ENCODE results near the gene SYT1.

Gene SYT1

DNA sequence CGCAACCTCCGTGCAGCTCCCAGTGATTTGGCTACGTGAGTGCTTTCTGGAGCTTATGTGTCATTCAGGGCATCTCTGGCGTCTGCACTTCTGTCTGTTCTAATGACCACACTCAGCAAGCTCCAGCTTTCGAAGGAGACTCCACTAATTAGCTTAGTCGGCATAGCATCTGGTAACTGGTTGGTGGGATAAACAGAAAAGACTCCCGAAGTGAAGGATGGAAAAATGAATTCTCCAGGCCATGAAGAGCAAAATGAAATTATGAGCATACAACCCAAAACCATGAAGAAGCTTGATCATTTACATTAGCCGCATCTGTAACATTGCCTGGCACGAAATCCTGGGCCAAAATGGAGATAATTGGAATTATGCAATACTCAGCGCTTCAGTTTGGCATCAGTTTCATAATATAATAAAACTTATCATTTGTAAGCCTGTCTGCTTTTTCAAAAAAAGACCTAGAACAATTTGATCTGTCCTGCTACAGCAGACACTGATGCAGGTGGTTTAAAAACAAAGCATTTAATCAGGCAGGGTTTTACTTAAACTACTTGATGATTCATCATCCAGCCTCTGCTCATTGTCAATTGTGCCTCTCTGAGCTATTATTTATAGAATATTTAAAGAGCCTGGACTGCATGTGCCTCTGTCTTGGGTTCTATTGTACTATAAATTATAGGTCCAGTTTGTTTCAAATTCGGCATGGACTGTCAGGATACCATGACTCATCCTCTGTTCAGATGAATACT lies 87.4 kb downstream of the SYT1 start:
- no peak for DNase-seq (ENCODE audit: extremely low read depth, low read depth)

DNA sequence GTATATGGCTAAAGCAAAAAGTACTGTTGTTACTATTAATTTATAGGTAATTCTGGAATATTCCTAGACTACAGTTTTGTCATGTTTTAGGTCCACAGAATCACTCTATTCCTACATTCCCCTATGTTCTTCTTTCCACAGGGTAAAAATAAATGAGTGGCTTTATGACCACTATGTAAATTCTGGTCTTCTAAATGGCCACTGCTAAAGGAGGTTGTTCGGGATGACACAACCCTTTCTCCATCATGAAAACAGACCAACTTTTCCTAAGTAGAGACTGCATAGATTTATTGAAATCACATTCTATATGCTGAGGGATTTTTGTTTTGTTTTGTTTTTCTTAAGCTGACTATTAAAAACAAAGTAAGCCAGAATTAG lies 88.0 kb downstream of the SYT1 start:
- TF ChIP-seq, protein P1, sequence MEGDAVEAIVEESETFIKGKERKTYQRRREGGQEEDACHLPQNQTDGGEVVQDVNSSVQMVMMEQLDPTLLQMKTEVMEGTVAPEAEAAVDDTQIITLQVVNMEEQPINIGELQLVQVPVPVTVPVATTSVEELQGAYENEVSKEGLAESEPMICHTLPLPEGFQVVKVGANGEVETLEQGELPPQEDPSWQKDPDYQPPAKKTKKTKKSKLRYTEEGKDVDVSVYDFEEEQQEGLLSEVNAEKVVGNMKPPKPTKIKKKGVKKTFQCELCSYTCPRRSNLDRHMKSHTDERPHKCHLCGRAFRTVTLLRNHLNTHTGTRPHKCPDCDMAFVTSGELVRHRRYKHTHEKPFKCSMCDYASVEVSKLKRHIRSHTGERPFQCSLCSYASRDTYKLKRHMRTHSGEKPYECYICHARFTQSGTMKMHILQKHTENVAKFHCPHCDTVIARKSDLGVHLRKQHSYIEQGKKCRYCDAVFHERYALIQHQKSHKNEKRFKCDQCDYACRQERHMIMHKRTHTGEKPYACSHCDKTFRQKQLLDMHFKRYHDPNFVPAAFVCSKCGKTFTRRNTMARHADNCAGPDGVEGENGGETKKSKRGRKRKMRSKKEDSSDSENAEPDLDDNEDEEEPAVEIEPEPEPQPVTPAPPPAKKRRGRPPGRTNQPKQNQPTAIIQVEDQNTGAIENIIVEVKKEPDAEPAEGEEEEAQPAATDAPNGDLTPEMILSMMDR (IDR thresholded peaks at IDR 0.05; ENCODE audit: low read depth, low read length), result no peak
- DNase-seq (ENCODE audit: extremely low read depth, low read depth), result no peak

More for the DNA sequence above, 87.4 kb downstream of the SYT1 start:
- TF ChIP-seq, protein P1 (IDR thresholded peaks at IDR 0.05; ENCODE audit: low read depth, low read length), result no peak

DNA sequence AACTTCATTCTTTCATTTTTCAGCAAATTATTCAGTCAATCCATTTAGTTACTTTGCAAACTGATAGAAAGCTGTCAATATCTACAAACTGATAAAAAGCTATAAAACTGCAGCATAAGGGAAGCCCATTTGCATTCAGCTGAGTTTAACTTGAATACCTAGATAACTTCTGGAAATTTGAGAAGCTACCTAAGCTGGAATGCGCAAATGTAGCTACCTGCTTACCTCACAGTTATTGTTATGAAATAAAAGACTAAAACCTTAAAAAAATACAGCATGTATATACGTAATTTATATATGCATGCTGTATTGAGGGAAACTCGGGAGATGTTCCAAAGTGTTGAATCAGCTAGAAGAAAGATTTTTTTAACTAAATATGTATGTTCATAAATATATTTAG lies 94.4 kb downstream of the SYT1 start:
- DNase-seq (ENCODE audit: extremely low read depth, low read depth), result no peak
- TF ChIP-seq, protein P1 (IDR thresholded peaks at IDR 0.05; ENCODE audit: low read depth, low read length), result no peak

DNA sequence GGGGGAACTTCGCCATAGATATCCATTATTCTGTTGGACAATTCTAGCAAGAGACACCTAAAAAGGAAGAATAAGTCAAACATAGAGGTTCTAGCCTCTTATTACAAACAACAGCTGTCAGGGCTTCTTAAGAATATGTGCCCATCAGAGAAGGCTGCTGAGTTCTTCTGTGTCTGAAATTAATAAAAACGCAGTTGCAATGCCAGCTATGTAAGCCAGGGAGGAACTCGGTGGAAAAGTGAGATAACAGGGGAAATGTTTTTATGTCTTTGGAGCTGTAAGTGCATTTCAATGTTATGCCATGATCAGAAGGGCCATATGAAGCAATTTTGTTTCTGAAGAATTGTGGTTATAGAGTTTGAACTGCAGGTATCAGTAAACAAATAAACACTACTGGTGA lies 95.0 kb downstream of the SYT1 start:
- DNase-seq (ENCODE audit: extremely low read depth, low read depth), result no peak
- TF ChIP-seq, protein P1 (IDR thresholded peaks at IDR 0.05; ENCODE audit: low read depth, low read length), result no peak

DNA sequence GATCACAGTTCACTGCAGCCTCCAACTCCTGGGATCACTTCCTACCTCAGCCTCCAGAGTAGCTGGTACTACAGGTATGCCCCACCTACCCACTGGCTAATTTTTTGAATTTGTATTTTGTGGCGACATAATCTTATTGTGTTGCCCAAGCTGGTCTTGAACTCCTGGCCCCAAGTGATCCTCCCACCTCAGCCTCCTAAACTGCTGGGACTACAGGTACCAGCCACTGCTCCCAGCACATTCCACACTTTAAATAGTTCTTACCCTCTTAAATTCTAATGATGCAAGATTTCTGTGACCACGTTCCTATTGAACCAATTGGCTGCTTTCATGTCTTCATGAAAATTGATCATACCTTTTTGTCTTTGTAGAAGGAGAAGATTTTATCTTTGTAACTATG lies 96.6 kb downstream of the SYT1 start:
- no peak for DNase-seq (ENCODE audit: extremely low read depth, low read depth)
- TF ChIP-seq, protein P1 (IDR thresholded peaks at IDR 0.05; ENCODE audit: low read depth, low read length), result no peak

DNA sequence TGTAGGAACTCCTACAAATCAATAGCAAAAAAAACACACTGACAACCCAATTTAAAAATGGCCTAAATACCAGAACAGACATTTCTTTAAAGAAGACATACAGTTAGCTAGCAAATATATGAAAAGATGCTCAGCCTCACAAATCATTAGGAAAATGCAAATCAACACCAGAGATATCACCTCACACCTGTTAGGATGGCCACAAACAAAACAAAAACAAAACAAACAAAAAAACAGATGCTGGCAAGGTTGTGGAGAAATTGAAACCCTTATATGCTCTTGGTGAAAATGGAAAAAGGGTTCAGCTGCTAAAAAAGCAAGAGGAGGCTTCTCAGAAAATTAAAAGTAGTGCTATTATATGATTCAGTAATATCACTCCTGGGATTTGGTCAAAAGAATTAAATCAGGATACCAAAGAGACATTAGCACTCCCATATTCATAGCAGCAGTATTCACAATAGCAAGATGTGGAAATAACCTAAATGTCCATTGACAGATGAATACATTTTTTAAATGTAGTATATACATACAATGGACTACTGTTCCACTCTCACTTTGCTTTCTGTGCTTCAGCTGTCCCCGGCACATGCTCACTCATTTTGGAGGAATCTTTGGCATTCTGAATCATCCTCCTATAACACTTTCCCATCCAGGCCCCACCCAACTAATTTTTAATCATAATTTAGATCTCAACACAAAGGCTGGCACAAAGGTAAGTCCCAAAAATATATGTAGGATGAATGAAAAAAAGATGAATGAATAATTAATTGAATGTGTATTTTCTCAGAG lies 99.1 kb downstream of the SYT1 start:
- DNase-seq (ENCODE audit: extremely low read depth, low read depth), result no peak
- TF ChIP-seq, protein P1 (IDR thresholded peaks at IDR 0.05; ENCODE audit: low read depth, low read length), result no peak

DNA sequence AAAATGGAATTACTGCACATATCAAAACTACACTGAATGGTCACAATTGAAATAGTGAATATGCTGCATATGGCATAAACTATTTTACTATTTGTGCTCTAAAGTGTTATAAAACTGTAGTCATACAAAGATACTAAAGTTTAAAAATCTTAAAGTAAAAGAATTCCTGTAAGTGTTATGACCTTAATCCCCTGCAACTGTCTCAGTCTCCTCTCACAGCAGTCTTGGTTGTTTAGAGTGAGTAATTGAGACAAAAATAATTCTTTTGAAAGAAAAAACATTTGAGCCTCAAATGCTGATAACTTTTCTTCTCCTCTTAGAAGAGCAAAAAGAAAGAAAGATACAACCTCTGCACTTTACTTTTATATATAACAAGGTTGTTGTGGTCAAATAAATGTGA lies 99.9 kb downstream of the SYT1 start:
- DNase-seq (ENCODE audit: extremely low read depth, low read depth), result no peak

More for the DNA sequence above, 99.9 kb downstream of the SYT1 start:
- TF ChIP-seq, protein P1 (IDR thresholded peaks at IDR 0.05; ENCODE audit: low read depth, low read length), result no peak

Measured in AG09319 (cell line).